ENCODE measurements around the gene ALAD.

Gene ALAD

GRCh38 chr9:113399646-113400200 lies 1.4 kb downstream of the ALAD start:
- no peak overlapping the region for H3K4me3 ChIP-seq (ENCODE audit: control insufficient read depth, low read depth, low read length)
- no peak for DNase-seq (ENCODE audit: low read depth)
- TF ChIP-seq, protein P1, sequence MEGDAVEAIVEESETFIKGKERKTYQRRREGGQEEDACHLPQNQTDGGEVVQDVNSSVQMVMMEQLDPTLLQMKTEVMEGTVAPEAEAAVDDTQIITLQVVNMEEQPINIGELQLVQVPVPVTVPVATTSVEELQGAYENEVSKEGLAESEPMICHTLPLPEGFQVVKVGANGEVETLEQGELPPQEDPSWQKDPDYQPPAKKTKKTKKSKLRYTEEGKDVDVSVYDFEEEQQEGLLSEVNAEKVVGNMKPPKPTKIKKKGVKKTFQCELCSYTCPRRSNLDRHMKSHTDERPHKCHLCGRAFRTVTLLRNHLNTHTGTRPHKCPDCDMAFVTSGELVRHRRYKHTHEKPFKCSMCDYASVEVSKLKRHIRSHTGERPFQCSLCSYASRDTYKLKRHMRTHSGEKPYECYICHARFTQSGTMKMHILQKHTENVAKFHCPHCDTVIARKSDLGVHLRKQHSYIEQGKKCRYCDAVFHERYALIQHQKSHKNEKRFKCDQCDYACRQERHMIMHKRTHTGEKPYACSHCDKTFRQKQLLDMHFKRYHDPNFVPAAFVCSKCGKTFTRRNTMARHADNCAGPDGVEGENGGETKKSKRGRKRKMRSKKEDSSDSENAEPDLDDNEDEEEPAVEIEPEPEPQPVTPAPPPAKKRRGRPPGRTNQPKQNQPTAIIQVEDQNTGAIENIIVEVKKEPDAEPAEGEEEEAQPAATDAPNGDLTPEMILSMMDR (IDR thresholded peaks at IDR 0.05; ENCODE audit: control insufficient read depth, insufficient read depth, low read depth, low read length, missing control alignments), result no peak

DNA sequence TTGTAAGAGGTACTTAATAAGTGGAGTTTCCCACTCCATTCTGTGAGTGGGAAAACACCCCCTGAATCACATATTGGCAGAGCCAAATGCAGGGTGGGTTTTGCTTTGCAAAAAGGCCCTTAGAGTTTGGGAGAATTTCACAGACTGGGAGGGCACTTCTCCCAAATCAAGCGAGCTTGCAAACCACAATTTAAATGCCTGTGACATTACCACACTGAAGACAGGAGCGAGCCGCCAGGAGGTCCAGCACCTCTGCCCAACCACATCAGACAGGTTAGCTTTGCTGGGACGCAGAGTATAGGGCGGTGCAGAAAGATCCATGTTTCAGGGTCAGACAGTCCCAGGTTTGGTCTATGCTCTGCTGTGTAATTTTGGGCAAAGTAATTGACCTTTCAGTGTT lies 2.3 kb downstream of the ALAD start:
- no peak for DNase-seq (ENCODE audit: low read depth)
- H3K4me3 ChIP-seq (ENCODE audit: control insufficient read depth, low read depth, low read length), result no peak overlapping the region
- TF ChIP-seq, protein P1 (IDR thresholded peaks at IDR 0.05; ENCODE audit: control insufficient read depth, insufficient read depth, low read depth, low read length, missing control alignments), result no peak

- no peak overlapping the region for H3K4me3 ChIP-seq (ENCODE audit: control insufficient read depth, low read depth, low read length)
- no peak for DNase-seq (ENCODE audit: low read depth)
- TF ChIP-seq, protein P1 (IDR thresholded peaks at IDR 0.05; ENCODE audit: control insufficient read depth, insufficient read depth, low read depth, low read length, missing control alignments), result no peak
These were observed 3.9 kb downstream of the ALAD start for GRCh38 chr9:113397203-113397631.

- no peak overlapping the region for H3K4me3 ChIP-seq (ENCODE audit: control insufficient read depth, low read depth, low read length)
- no peak for DNase-seq (ENCODE audit: low read depth)
- TF ChIP-seq, protein P1 (IDR thresholded peaks at IDR 0.05; ENCODE audit: control insufficient read depth, insufficient read depth, low read depth, low read length, missing control alignments), result no peak
These were observed 5.9 kb downstream of the ALAD start for GRCh38 chr9:113395000-113395861.

DNA sequence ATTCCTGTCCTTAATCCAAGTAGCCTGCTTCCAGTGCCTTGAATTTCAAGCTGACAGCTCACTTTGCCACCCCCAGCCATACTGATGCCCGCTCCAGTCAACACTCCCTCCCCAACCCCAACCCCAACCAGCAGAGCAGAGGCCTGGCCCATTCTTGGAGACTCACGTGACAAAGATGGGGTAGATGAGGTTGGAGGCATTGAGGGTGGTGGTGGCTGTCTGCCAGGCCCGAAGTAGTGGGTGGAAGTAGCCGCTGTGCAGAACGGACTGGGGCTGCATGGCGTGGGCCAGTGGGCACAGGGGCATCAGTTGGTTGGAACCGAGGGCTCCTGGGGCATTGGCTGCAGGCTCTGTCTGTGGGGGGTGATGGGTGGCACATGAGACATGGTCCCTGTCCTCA lies 7.8 kb downstream of the ALAD start:
- TF ChIP-seq, protein P1 (IDR thresholded peaks at IDR 0.05; ENCODE audit: control insufficient read depth, insufficient read depth, low read depth, low read length, missing control alignments), result no peak
- DNase-seq (ENCODE audit: low read depth), result no peak
- H3K4me3 ChIP-seq (ENCODE audit: control insufficient read depth, low read depth, low read length), result no peak overlapping the region

GRCh38 chr9:113391917-113392316 lies 9.2 kb downstream of the ALAD start:
- TF ChIP-seq, protein P1 (IDR thresholded peaks at IDR 0.05; ENCODE audit: control insufficient read depth, insufficient read depth, low read depth, low read length, missing control alignments), result no peak
- H3K4me3 ChIP-seq (ENCODE audit: control insufficient read depth, low read depth, low read length), result no peak overlapping the region
- no peak for DNase-seq (ENCODE audit: low read depth)

All from AG09309 (cell line).